GM18867 (cell line): ENCODE measurements around the gene OSGEP.

Experiments
- ATAC-seq: cut with Tn5 transposase; IDR thresholded peaks from one replicate; pipeline ENCODE4 v1.9.1; 2021; ENCODE audit warnings: mild to moderate bottlenecking, moderate library complexity; ENCODE audit not compliant: unreplicated experiment

Gene OSGEP

GRCh38 chr14:20454516-20455354, at the start of gene OSGEP, which contains the start of gene APEX1:
TSS of gene OSGEP (minus strand) at chr14:20454812. CDS start at chr14:20454683, 129 bp downstream.
TSS of gene APEX1 (plus strand) at chr14:20455226. CDS start at chr14:20455646, 420 bp downstream.
- peak; percentile 87 for ATAC-seq

GRCh38 chr14:20503898-20504297, 49.3 kb upstream of the OSGEP start:
- no peak for ATAC-seq

GRCh38 chr14:20501346-20501745, 46.7 kb upstream of the OSGEP start:
- ATAC-seq, result no peak

GRCh38 chr14:20499881-20500280, 45.3 kb upstream of the OSGEP start:
- no peak for ATAC-seq

- no peak for ATAC-seq
These were observed 44.5 kb upstream of the OSGEP start for GRCh38 chr14:20499108-20499507.

GRCh38 chr14:20498622-20499021, 44.0 kb upstream of the OSGEP start:
- no peak for ATAC-seq

- no peak for ATAC-seq
These were observed 40.5 kb upstream of the OSGEP start for GRCh38 chr14:20494935-20495766.

- no peak for ATAC-seq
These were observed 39.0 kb upstream of the OSGEP start for GRCh38 chr14:20493634-20494033.

- no peak for ATAC-seq
These were observed 37.9 kb upstream of the OSGEP start for GRCh38 chr14:20492486-20492885.

- ATAC-seq, result no peak
These were observed 36.0 kb upstream of the OSGEP start for GRCh38 chr14:20490563-20490962.

GRCh38 chr14:20489093-20489994, 34.7 kb upstream of the OSGEP start:
- ATAC-seq, result no peak

GRCh38 chr14:20487396-20487725, 32.7 kb upstream of the OSGEP start:
- no peak for ATAC-seq

GRCh38 chr14:20486684-20487395, 32.2 kb upstream of the OSGEP start:
- ATAC-seq, result no peak

- ATAC-seq, result no peak
These were observed 31.3 kb upstream of the OSGEP start for GRCh38 chr14:20485900-20486299.

GRCh38 chr14:20482382-20482781, 27.8 kb upstream of the OSGEP start:
- no peak for ATAC-seq

GRCh38 chr14:20478894-20479293, 24.3 kb upstream of the OSGEP start:
- no peak for ATAC-seq

- no peak for ATAC-seq
These were observed 22.7 kb upstream of the OSGEP start for GRCh38 chr14:20477211-20477876.

GRCh38 chr14:20476776-20477175, 22.2 kb upstream of the OSGEP start:
- no peak for ATAC-seq

GRCh38 chr14:20472536-20473169, 18.0 kb upstream of the OSGEP start:
- ATAC-seq, result no peak
